Mesothelial cell of epicardium (in vitro differentiated cells): ENCODE data around the gene RNU6-9. TPM values are rescaled to one million over a fixed set of nuclear protein-coding genes. Genes with fewer than 3 reads are reported as not detected.
"Not testable (repeated sequence)": the region's sequence is repeated elsewhere in the genome, so short reads cannot be mapped to it uniquely, and the experiment has no call there.

Experiments used
- DNase-seq, 2 experiments: peaks; one replicate each; pipeline ENCODE4 v3.0.0; 2021; ENCODE audit warnings: low spot score in 2 of 2; ENCODE audit not compliant: unreplicated experiment in 2 of 2
- H3K27ac Mint-ChIP-seq: 2 replicates; pipeline ENCODE4 v1.8.0; 2021; ENCODE audit warnings: mixed read lengths
- H3K27me3 Mint-ChIP-seq: 2 replicates; pipeline ENCODE4 v1.8.0; 2021; ENCODE audit warnings: low read depth, mixed read lengths
- H3K36me3 Mint-ChIP-seq: 2 replicates; pipeline ENCODE4 v1.8.0; 2021; ENCODE audit warnings: mixed read lengths
- H3K4me1 Mint-ChIP-seq: 2 replicates; pipeline ENCODE4 v1.8.0; 2021; ENCODE audit warnings: mixed read lengths
- H3K4me3 Mint-ChIP-seq: 2 replicates; pipeline ENCODE4 v1.8.0; 2021; ENCODE audit warnings: mild to moderate bottlenecking, moderate library complexity, mixed read lengths
- H3K9me3 Mint-ChIP-seq: 2 replicates; pipeline ENCODE4 v1.8.0; 2021; ENCODE audit warnings: mixed read lengths
- CTCF ChIP-seq: fragments of 200-600 bp; sonication (generic); IDR thresholded peaks from one replicate; pipeline ENCODE4 v1.5.0; 2021; ENCODE audit warnings: antibody characterized with exemption; ENCODE audit not compliant: unreplicated experiment
- total RNA-seq: library from RNA; stranded (reverse); gene quantifications from 3 replicates; pipeline ENCODE4 v1.2.1, GENCODE V29; 2021

RNU6-9 gene
- total RNA-seq, 1 donor from 2014 or later = not detected

GRCh38 chr19:850221-850978 lies 42.9 kb upstream of the RNU6-9 start:
- no peak for DNase-seq
- Mint-ChIP-seq H3K9me3 (no peaks in the 10 kb centered on the region), H3K4me1 (peaks cover 7% of the 10 kb centered on the region), H3K27me3 (peaks cover 6% of the 10 kb centered on the region), H3K4me3 (no peak overlapping the region), H3K36me3 (no peaks in the 10 kb centered on the region), H3K27ac (no peak overlapping the region)
- no peak for TF ChIP-seq CTCF

GRCh38 chr19:850979-851335 lies 42.3 kb upstream of the RNU6-9 start:
- Mint-ChIP-seq H3K27ac (no peak overlapping the region), H3K27me3 (peaks cover 2% of the 10 kb centered on the region), H3K4me3 (no peak overlapping the region), H3K4me1 (peaks cover 5% of the 10 kb centered on the region), H3K9me3 (no peaks in the 10 kb centered on the region), H3K36me3 (no peaks in the 10 kb centered on the region)
- TF ChIP-seq CTCF = no peak
- no peak for DNase-seq

GRCh38 chr19:852136-853013 lies 40.9 kb upstream of the RNU6-9 start, which contains the start of gene ELANE:
Gene ELANE, plus strand, starts transcription at chr19:852303. Its CDS starts 26 bp downstream, at chr19:852329.
- H3K27me3 Mint-ChIP-seq = no peaks in the 10 kb centered on the region
- no peaks in the 10 kb centered on the region for H3K36me3 Mint-ChIP-seq
- H3K4me3 Mint-ChIP-seq = no peak within 1 kb of the TSS
- no peak within 1 kb of the TSS for H3K27ac Mint-ChIP-seq
- H3K4me1 Mint-ChIP-seq = peaks cover 2% of the 10 kb centered on the region
- no peak for TF ChIP-seq CTCF
- no peak for DNase-seq
- no peaks in the 10 kb centered on the region for H3K9me3 Mint-ChIP-seq

GRCh38 chr19:853014-853585 lies 40.2 kb upstream of the RNU6-9 start:
- Mint-ChIP-seq H3K4me3 (no peak overlapping the region), H3K9me3 (no peaks in the 10 kb centered on the region), H3K27me3 (peaks cover 2% of the 10 kb centered on the region), H3K36me3 (no peaks in the 10 kb centered on the region), H3K4me1 (no peaks in the 10 kb centered on the region), H3K27ac (no peak overlapping the region)
- DNase-seq = no peak
- TF ChIP-seq CTCF = no peak

- H3K4me3 Mint-ChIP-seq, H3K36me3 Mint-ChIP-seq, DNase-seq, H3K27ac Mint-ChIP-seq, H3K9me3 Mint-ChIP-seq, H3K27me3 Mint-ChIP-seq, H3K4me1 Mint-ChIP-seq: not testable (repeated sequence)
These were observed 39.6 kb upstream of the RNU6-9 start for GRCh38 chr19:853614-854220.
